EL (cell line): ENCODE measurements around the gene CPLANE2.
A peak's percentile ranks its signal among the peaks of the same experiment; 100 is the strongest.
"Not testable (repeated sequence)": the region's sequence is repeated elsewhere in the genome, so short reads cannot be mapped to it uniquely, and the experiment has no call there.

Source experiments
- DNase-seq: peaks from one replicate; pipeline ENCODE4 v3.0.0-alpha.2; 2016

CPLANE2 gene

DNA sequence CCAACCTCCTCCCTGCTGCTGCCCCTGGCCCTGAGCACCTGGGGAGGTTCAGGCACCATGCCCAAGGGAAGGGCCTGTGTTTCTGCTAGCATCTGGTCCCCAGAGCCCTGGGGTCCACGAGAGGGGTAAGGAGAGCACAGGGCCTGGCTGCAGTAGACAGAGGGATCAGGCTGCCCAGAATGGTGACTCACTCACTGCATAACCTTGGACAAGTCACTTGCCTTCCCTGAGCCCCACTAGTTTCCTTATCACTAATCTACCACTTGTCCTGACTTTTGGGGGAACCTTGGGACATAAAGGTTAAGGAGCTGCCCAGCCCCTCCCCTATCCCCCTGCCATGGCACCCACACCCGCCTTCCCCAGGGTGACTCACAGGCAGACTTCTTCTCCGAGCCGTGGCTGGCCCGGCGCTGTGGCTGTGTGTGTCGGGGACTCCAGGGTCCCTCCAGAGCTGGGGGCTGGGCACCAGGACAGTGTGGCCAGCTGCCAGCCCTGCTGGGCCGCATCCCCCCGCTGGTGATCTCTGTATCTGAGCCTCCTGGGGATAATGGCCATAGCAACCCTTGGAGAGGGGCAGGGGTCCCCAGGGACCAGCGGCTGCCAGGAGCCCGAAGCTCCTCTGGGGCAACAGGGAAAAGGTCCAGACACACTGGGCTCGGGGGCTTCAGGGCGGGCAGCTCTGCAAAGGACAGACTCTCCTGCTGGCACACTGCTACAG lies 28.6 kb downstream of the CPLANE2 start:
- peak; percentile 52 for DNase-seq

DNA sequence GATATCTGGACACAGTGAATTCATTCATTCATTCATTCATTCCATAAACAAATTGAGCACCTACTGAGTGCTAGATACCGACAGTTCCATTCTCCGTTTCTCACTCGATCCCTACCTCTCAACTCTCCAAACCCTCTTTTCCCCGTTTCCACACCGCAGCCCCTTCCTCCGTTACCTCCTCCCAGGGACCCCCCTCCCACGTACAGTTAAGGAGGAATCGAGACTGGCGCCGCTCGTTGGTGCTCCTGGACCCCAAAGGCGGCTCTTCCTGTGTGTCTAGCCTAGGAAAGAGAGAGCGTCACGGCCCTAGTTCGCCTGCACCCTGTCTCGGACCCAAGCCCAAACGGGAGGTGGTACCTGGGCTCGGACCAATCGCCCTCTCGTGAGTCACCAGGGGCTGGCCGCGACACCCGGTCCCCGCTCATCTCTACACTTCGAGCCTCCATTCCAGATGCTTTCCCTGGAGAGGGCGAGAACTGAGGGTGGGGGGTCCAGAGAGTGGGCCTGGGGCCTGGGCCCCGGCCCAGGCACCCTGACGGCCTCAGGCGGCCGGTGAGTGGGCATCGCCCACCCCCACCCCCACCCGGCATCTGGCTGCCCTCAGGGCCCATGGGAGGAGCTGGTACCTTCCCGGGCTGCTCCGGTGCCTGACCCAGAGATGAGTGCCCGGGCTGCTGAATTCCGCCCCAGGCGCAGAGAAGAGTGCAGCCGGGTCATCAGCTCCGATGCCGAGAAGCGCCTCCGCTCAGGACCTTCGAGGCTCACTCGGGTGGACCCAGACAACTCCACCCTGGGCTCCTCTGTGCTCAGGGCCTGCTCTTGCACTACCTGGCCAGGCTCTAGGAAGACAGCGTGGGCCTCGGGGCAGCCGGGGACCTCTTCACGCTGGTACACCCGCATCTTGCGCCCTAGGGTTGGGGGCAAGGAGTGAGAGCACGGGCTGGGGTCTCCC lies 29.4 kb downstream of the CPLANE2 start:
- DNase-seq, result peak; percentile 65

DNA sequence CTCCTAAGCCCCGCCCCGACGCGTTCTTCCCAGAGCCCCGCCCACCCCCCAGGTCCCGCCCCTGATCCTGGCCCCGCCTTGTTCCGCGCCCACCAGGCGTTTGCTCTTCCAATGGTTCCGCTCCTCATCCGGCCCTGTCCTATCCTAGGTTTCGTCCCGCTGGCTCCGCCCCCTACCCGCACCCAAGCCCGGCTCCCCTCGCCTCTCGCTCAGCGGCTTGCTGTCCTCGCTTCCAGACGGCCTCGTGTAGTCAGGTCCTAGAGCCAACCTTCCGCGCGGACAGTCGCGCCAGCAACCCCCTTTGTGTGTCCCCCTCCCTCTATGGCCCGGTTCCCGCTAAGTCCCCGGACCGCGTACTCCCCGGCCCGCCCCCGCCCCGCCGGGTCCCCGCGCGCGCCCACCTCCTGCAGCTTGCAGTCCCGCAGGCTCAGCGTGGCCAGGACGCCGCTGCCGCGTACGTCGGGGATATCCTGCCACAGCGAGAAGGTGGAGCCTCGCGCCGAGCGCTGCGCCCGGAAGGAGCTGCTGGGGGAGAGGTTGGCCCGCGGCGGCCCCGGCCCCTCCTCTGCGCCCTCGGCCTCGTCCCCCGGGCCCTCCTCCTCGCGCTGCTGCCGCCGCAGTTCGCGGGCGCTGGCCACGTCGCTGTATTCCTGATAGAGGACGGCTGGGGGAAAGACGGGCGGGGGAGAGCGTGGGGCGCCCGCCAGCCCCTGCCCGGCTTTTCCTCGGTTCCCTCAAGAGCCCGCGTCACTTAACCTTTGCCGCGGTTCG lies 30.3 kb downstream of the CPLANE2 start:
- DNase-seq, result peak; percentile 99

DNA sequence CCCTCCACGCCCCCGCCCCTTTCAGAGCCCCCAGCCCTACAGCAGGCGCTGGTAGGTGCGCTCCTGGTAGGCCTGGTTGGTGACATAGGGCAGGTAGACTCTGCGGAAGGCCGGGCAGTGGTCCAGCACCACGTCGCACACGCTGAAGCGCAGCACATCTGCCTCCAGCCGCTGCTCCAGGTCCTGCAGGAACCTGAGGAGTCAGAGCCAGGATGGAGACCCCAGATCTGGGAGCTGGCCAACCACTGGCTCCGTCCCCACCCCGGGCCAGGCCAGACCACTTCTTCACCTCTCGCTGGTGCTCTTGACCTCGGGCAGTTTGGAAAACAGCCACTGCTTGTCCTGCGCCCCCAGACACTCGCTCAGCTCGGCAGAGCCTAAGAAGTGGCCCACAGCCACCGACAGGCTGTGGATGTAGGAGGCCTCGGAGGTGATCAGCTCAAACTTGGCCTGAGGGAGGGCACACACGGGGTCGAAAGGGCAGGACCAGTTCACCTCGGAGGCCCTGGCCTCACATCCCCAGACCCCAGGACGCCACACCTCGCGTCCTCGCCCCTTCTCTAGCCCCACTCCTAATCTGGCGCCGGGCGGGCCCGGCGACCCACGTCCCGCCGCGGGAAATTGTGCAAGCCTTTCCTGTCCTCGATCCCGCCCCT lies 31.0 kb downstream of the CPLANE2 start:
- DNase-seq, result no peak

DNA sequence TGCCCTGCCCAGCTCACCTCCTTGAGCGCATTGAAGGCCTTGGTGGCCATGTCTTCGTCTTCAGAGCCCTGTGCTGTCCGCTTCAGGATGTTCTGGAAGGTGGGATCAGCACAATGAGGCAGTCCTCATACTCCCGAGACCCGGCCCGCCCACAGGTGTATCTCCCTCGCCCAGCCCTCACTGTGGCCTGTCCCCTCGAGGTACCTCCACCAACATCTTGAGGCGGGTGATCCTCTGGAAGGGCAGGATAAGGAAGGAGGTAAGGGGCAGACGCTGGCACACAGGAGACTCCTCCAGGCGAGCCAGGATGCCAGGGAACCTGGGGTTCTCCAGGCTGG lies 31.7 kb downstream of the CPLANE2 start:
- DNase-seq, result no peak

DNA sequence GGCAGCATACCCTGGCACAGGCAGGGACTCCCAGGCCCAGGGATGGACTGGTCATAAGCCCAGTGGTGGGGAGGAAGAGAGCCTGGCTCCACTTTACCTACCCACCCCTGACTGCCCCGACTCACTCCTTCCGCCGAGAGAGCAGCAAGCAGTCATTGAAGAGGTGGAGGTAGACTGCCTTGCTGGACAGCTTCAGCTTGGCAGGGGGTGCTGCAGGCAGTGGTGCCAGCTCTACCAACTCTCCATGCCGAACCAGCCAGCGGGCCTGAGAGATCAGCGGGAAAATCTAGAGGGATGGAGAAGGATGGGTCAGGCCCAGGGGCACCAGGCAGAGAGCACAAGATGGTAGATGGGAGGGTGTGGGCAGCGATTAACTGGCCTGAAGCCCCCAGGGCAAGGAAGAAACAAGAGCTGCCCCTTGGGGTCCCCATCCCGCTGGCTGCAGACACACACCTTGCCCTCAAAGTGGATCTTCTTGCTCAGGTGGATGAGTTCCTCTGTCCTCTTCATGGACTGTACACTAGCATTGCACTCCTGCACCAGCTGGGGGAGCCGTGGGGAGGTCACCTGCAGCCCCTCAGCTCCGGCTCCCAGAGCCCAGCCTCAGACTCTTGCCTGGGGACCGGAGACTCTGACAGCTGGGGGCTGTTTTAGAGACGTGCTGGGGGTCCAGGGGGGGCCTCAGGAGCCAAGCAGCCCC lies 32.2 kb downstream of the CPLANE2 start:
- no peak for DNase-seq

DNA sequence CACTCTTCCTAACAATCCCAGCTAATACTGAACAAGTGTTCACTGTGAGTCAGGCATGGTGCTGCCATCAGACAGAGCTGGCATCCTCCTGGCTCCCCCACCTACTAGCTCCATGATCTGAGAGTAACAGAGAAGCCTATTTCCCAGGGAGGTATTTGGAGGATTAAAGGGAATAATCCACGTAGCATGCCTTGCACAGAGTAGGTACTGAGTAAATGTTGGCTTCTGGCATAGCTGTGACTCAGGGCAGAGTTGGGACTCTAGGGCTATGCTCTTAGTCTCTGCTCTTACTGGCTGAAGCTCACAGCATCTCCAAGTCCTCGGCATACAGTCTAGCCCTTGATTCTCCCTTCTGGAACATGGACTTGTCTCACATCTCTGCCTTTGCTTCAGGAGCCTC lies 32.8 kb downstream of the CPLANE2 start:
- no peak for DNase-seq

DNA sequence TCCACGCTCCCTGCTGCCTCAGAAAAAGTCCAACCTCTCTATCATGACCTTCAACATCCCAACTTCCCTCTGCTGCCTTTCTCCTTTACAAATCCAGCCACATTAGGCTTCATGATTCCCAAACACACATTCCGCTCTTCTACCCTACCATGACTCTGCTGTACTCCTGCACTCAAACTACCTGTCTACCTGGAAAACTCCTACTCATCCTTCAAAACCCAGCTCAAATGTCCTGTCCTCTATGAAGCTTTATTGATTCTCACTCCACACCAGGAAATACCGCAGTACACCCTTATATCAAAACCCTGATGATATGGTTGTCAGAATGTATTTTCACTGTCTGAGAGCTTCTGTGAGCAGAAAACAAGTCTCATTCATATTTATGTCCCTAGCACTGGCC lies 33.4 kb downstream of the CPLANE2 start:
- DNase-seq, result no peak

DNA sequence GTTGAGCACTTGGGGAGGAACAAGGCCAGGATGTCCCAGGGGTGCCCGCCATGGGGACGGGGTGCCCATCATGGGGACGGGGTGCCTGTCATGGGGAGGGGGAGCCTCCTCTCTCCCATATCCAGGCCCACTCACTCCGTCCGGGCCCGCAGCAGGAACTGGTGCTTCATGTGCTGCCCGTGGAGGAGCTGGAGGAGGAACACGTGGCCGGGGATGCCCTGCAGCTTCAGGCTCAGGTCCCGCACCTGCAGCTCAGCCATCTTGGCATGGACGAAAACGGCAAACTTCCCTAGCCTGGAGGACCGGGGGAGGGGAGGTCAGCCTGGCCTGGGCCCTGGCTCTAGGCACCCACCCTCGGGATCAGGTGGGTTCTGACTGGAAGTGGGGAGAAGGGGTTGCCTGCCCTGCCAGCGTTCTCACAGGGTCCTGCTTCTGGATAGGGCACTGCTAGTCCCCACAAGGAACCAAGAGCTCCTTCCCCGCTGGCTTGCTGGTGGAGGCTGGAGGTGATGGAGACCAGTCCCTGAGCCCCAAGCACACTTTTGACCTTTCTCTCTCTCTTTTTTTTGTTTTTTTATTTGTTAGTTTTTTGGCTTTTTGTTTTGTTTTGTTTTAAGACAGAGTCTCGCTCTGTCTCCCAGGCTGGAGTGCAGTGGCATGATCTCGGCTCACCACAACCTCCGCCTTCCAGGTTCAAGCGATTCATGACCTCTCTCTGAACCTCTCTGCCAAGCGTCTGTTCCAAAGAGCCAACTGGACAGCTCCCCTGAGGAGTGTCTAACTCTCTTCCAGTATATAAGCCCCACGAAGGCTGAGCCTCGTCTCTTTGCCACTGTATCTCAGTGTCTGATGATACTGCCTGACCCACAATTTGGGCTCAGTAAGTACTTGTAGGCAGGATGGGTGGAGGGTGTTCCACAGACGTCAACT lies 34.4 kb downstream of the CPLANE2 start:
- DNase-seq, result no peak

DNA sequence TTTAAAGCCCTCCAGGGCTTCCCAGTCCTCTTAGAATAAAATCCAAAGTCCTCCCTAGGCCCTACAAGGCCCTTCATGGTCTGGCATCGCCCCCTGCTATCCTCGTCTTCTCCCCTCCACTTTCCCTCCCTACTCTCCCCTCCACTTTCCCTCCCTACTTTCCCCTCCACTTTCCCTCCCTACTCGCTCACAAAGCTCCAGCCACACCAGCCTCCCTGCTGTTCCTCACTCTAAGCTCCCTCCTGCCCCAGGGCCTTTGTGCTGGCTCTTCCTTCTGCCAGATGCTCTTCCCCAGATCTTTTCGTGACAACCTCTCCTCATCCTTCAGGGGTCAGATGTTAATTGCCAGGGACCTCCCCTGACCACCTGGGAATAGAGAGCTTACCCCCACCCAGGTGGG lies 37.3 kb downstream of the CPLANE2 start:
- no peak for DNase-seq

DNA sequence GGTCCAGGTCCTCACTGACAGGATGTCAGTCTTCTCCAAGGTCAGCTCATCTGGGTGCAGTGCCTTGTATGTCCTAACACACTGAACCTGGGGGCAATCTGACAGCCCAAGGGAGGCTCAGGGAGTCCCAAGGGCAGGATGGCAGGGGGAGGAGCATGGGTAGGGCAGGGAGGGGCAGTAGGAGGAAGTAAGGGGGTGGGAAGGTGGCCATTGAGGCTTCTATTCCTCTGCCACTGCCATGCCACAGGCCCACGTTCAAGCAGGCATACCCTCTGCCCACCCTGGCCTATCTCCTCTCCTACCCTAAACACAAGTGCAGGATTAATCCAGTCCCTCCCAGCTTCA lies 37.9 kb downstream of the CPLANE2 start:
- DNase-seq, result no peak

DNA sequence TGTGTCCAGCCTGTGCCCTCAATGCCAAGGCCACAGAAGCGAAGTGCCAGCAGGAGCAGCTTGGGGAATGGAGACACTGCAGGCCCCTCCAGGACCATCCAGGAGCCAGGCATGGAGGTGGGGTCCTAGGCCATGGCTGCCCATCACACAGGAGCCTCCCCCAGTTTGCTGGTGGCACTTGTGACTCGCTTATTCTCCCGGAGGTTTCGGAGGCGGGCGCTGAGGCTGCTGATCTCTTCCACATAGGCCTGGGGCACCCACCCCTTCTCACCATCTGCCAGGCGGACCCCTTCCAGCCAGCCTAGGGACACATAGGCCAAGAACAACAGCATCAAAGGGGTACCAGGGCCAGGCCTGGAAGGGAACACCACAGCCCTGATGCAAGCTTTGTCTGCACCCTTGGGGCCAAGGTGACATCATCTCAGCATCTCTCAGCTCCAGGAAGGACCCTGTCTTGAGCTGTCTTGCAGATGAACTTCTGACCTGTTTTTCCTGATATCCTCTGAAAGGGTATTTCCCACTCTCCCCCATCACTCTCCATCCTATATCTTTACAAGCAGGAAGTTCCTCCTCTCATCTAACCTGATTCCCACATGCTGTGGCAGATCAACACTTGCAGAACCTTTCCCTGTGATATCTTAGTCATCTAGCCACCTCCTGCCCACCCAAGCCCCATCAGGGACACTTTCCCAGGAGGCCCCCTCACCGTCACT lies 38.4 kb downstream of the CPLANE2 start:
- DNase-seq, result no peak

DNA sequence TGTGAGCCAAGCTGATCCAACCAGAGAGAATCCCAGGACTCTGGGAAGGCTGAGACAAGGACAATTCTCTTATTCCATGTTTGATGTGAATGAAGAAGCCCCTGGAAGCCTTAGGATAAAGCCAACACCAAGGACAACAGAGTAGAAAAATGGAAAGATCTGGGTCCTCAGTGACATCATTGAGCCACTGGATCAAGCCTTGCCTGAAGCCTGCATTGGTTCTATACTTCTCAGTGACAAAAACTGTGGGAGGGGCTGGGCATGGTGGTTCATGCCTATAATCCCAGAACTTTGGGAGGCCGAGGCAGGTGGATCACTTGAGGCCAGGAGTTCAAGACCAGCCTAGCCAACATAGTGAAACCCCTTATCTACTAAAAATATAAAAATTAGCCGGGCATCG lies 40.1 kb downstream of the CPLANE2 start:
- no peak for DNase-seq

DNA sequence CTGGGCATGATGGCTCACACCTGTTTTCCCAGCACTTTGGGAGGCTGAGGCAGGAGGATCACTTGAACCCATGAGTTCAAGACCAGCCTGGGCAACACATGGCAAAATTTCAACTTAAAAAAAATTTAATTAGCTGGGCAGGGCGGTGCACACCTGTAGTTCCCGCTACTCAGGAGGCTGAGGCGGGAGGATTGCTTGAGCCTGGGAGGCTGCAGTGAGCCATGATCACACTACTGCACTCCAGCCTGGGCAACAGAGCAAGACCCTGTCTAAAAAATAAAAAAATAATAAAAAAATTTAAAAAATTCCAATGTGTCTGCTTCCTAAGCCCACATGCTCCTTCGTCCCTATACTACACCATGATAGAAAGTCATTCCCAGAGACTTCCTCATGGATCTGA lies 40.8 kb downstream of the CPLANE2 start:
- not testable (repeated sequence) for DNase-seq

DNA sequence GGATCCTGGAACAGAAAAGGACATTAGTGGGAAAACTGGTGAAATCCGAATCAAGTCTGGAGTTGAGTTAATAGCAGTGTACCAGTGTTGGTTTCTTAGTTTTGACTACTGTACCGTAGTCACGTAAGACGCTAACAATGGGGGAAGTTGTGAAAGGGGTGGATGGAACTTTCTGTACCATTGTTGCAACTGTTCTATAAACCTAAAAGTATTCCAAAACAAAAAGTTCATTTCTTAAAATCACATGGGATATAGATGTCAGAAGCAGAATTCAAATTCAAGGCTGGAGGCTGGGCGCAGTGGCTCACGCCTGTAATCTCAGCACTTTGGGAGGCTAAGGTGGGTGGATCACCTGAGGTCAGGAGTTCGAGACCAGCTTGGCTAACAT lies 41.5 kb downstream of the CPLANE2 start:
- no peak for DNase-seq

DNA sequence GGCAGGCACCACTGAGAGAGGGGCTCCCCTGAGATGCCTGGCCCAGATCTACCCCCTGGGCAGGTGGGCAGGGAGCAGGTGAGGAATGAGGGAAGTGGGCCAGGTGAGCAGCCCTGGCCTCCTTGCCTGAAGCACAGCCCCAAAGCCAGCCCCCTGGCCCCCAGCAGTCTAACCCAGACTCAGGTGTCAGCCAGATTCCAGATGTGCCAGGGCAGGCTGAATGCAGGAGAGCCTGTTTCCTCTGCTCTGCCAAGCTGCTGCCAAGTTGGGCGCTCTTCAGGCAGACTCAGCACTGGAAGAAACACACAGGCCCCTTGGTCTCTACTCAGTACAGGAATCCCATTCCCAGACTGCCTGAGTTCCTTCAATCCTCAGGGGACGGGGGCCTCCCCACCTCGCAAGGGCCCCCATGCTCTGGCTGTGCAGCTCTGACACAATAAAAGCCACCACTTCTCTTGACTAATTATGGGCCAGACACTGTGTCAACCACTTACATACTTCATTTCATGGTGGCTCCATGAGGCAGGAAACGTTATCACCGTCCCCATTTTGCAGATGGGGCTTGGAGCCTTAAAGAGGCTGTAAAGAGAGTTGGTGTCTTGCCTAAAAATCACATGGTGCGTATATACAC lies 45.0 kb downstream of the CPLANE2 start:
- DNase-seq, result no peak

DNA sequence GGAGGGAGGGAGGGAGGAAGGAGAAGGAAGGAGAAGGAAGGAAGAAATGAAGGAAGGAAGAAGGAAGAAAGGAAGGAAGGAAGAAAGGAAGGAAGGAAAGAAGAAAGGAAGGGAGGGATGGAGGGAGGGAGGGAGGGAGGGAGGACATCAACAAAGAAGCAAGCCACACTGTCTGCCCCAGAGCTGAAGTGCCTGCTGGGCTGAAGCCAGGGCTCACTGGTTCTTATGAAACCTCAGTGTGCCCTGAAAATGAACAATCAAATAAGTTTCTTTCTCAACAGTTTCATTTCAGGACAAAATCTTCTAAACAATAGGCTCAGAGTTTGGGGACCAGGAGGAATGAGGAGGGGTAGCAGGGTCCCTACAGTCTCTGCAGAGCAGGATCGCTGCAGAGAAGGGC lies 45.7 kb downstream of the CPLANE2 start:
- DNase-seq, result no peak

DNA sequence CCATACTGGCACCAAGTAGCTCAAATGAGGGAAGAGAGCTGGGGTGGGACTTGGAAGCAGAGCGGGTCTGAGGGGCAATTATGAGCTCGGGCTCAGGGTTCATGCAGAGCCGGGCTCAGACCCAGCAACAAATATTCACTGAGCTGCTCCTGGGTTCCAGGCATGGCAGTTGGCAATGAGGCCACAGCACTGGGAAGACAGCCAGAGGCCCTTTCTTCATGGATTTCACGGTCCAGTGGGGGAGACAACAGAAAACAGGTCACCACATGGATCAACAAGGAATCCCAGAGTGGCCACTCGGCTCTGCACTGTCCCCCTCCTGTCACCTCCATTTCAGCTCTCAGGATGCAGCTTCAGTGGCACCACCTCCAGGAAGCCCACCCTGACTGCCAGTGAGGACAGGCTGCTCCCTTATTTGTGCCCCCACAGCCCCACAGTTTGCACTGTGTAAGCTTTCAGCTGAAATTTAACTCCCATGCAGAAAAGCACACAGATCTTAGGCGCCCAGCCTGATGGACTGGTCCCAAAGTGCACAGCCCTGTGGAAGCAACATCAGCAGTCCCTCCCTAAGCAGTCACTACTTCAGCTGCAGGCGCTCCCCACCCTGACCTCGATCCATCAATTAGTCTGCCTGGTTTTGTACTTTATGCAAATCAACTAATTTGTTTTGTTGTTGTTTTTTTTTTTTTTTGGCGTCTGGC lies 46.9 kb downstream of the CPLANE2 start:
- no peak for DNase-seq

DNA sequence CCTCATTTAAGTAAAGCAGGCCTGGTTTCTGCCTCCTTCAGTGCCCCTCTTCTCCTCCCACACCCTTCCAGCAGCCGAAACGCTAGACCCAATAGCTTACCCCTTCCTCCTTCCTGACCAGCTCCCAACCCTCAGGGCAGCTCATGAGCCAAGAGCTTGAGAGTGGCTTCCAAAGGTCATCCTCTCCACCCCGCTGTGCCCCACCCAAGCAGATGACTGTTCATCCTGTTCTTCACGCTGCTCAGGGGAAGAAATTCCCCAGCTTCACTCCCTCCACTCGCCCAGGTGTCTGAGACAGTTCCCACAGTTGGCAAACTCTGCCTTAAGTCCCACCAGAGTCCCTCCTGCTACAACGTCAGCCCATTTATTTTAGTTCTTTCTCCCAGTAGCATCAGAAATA lies 48.0 kb downstream of the CPLANE2 start:
- DNase-seq, result peak; percentile 65
